HG03039 (cell line): Measurements from ENCODE around the gene EPS8.
A peak's percentile ranks its signal among the peaks of the same experiment; 100 is the strongest.

ENCODE experiments used
- ATAC-seq: cut with Tn5 transposase; IDR thresholded peaks from one replicate; pipeline ENCODE4 v1.9.1; 2021; ENCODE audit warnings: mild to moderate bottlenecking, moderate library complexity; ENCODE audit not compliant: unreplicated experiment

Gene EPS8

GRCh38 chr12:15720295-15720694, 68.9 kb downstream of the EPS8 start:
- no peak for ATAC-seq

- no peak for ATAC-seq
Observed at GRCh38 chr12:15719230-15719629, 70.0 kb downstream of the EPS8 start.

GRCh38 chr12:15717940-15718567, 71.1 kb downstream of the EPS8 start:
- ATAC-seq = no peak

- no peak for ATAC-seq
Observed at GRCh38 chr12:15716581-15716980, 72.6 kb downstream of the EPS8 start.

- no peak for ATAC-seq
Observed at GRCh38 chr12:15714256-15714655, 74.9 kb downstream of the EPS8 start.

- ATAC-seq = no peak
Observed at GRCh38 chr12:15712823-15713660, 76.1 kb downstream of the EPS8 start.

- no peak for ATAC-seq
Observed at GRCh38 chr12:15712160-15712559, 77.0 kb downstream of the EPS8 start.

- no peak for ATAC-seq
Observed at GRCh38 chr12:15710860-15711510, 78.2 kb downstream of the EPS8 start.

GRCh38 chr12:15709551-15709950, 79.6 kb downstream of the EPS8 start:
- ATAC-seq = no peak

GRCh38 chr12:15708396-15709076, 80.7 kb downstream of the EPS8 start:
- no peak for ATAC-seq

- ATAC-seq = no peak
Observed at GRCh38 chr12:15707516-15708199, 81.5 kb downstream of the EPS8 start.

- no peak for ATAC-seq
Observed at GRCh38 chr12:15706010-15706676, 83.0 kb downstream of the EPS8 start.

GRCh38 chr12:15705606-15706005, 83.6 kb downstream of the EPS8 start:
- no peak for ATAC-seq

GRCh38 chr12:15702276-15702675, 86.9 kb downstream of the EPS8 start:
- no peak for ATAC-seq

- no peak for ATAC-seq
Observed at GRCh38 chr12:15701631-15702156, 87.5 kb downstream of the EPS8 start.

GRCh38 chr12:15701206-15701605, 88.0 kb downstream of the EPS8 start:
- peak; percentile 43 for ATAC-seq

- ATAC-seq = peak; percentile 68
Observed at GRCh38 chr12:15700595-15700994, 88.6 kb downstream of the EPS8 start.

- ATAC-seq = no peak
Observed at GRCh38 chr12:15699886-15700285, 89.3 kb downstream of the EPS8 start.

GRCh38 chr12:15698377-15698871, 90.8 kb downstream of the EPS8 start:
- ATAC-seq = no peak

GRCh38 chr12:15697201-15697600, 92.0 kb downstream of the EPS8 start:
- no peak for ATAC-seq
